ENCODE results near the gene ABCA10. TPM values are rescaled to one million over a fixed set of nuclear protein-coding genes. Genes with fewer than 3 reads are reported as not detected.

Gene ABCA10
- total RNA-seq, 4 donors from 2014 or later = 2.7 to 15.1 (median 5.5) TPM

DNA sequence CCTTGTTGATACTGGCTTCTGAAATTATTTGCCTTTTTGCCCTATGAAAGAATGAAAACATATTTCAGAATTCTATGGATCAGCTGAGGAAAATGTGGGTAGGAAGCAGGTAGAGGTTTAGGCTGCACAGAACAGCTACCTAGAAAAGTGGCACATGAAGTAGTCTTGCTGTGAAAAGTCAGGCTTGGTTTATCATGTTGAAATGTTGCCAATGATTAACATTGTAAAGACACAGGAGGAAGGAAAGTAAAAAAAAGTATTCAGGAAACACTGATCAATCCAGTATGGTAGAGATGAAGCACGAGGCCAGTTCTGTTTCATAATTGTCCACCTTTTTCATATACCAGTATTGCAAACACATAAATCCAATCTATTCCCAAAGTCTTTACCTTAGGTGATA is 116.8 kb downstream of the ABCA10 start:
- Histone ChIP-seq H3K9me3 (no peaks in the 10 kb centered on the region), H3K36me3 (peaks cover 0 to 47% of the 10 kb centered on the region in 2 donors), H3K27me3 (no peaks in the 10 kb centered on the region), H3K4me1 (peaks cover 0 to 5% (median 0%) of the 10 kb centered on the region in 3 donors), H3K27ac (no peak overlapping the region), H3K4me3 (no peak overlapping the region)
- 57 to 93% methylated on average over 1 of the region's 1 CpG for WGBS, 2 donors (ENCODE audit: low coverage in 1 of 2)
- TF ChIP-seq, protein P1, sequence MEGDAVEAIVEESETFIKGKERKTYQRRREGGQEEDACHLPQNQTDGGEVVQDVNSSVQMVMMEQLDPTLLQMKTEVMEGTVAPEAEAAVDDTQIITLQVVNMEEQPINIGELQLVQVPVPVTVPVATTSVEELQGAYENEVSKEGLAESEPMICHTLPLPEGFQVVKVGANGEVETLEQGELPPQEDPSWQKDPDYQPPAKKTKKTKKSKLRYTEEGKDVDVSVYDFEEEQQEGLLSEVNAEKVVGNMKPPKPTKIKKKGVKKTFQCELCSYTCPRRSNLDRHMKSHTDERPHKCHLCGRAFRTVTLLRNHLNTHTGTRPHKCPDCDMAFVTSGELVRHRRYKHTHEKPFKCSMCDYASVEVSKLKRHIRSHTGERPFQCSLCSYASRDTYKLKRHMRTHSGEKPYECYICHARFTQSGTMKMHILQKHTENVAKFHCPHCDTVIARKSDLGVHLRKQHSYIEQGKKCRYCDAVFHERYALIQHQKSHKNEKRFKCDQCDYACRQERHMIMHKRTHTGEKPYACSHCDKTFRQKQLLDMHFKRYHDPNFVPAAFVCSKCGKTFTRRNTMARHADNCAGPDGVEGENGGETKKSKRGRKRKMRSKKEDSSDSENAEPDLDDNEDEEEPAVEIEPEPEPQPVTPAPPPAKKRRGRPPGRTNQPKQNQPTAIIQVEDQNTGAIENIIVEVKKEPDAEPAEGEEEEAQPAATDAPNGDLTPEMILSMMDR (IDR thresholded peaks at IDR 0.05) = no peak
- TF ChIP-seq POLR2A (IDR thresholded peaks at IDR 0.05) = no peak
- TF ChIP-seq EP300 (IDR thresholded peaks at IDR 0.05) = no peak
- no peak for ATAC-seq

DNA sequence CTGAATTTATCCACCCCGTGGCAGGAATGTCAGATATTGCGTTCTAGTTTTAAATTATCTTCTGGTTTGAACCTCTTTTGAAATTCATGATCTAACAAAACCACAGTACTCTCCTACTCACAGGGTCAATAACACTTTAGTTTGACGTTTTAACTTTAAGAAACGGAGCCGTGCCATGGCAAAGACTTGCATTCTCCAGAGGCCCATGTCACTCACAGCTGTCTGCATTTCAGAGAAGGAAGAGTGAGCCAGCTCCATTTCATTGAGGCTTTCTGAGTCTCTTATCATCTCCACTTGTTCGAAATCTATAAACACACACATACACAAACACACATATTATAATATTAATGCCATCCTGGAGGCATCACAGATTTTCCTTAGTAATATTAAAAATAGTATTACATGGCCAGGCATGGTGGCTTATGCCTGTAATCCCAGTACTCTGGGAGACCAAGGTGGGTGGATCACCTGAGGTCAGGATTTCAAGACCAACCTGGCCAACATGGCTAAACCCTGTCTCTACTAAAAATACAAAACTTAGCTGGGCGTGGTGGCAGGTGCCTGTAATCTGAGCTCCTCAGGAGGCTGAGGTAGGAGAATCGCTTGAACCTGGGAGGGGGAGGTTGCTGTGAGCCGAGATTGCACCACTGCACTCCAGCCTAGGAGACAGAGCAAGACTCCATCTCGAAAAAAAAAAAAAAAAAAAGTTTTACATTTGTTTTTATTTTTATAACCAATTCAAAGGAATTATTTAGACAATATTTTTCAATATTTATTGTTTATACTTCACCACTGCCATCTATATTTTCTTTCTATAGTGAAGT is 122.5 kb downstream of the ABCA10 start:
- Histone ChIP-seq H3K27me3 (no peaks in the 10 kb centered on the region), H3K4me3 (no peak overlapping the region), H3K4me1 (no peaks in the 10 kb centered on the region), H3K9me3 (no peaks in the 10 kb centered on the region), H3K36me3 (peaks cover 0 to 47% of the 10 kb centered on the region in 2 donors), H3K27ac (no peak overlapping the region)
- TF ChIP-seq POLR2AphosphoS5 (IDR thresholded peaks at IDR 0.05) (no peak), POLR2A (IDR thresholded peaks at IDR 0.05) (no peak), EP300 (IDR thresholded peaks at IDR 0.05) (no peak)
- TF ChIP-seq, protein P1 (IDR thresholded peaks at IDR 0.05) = no peak
- ATAC-seq = no peak
- 81 to 85% methylated on average over 9 to 10 of the region's 10 CpGs for WGBS, 2 donors (ENCODE audit: low coverage in 1 of 2)

DNA sequence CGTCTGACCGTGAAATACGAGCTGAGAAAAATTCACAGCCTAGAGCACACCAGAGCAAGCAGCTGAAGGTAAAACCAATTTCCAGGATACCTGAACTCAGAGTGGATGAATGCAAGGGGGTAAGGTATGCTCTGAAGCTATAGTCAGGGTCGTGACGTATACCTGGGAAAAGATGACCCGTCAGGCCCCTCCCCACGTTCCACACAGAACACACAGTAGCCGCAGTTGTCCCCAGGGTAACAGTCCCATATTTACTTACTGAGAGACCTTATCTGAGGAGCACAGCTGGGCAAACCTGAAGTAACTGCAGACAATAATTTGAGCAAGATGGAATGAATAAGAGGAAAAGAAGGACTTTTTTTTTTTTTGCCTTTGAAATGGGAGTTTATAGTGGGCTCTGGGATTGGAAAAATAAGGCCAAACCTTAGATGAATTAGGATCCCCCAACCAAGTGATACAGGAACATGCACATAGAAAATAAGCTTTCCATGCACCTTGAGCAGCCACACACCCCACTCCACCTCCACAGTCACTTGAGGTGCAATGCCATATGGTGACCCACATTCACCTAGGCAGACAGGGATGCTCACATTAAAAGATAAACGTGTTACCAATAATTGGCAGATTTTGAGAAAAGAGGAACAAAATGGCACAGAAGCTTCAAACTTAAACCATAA is 124.9 kb downstream of the ABCA10 start:
- Histone ChIP-seq H3K4me3 (no peak overlapping the region), H3K27me3 (no peaks in the 10 kb centered on the region), H3K36me3 (peaks cover 0 to 41% of the 10 kb centered on the region in 2 donors), H3K9me3 (no peaks in the 10 kb centered on the region), H3K27ac (no peak overlapping the region), H3K4me1 (no peaks in the 10 kb centered on the region)
- ATAC-seq = no peak
- 80 to 84% methylated on average over 6 to 7 of the region's 9 CpGs for WGBS, 2 donors (ENCODE audit: low coverage in 1 of 2)
- TF ChIP-seq, protein P1 (IDR thresholded peaks at IDR 0.05) = no peak
- TF ChIP-seq EP300 (IDR thresholded peaks at IDR 0.05) = no peak
- no peak for TF ChIP-seq POLR2AphosphoS5 (IDR thresholded peaks at IDR 0.05)
- TF ChIP-seq POLR2A (IDR thresholded peaks at IDR 0.05) = no peak

DNA sequence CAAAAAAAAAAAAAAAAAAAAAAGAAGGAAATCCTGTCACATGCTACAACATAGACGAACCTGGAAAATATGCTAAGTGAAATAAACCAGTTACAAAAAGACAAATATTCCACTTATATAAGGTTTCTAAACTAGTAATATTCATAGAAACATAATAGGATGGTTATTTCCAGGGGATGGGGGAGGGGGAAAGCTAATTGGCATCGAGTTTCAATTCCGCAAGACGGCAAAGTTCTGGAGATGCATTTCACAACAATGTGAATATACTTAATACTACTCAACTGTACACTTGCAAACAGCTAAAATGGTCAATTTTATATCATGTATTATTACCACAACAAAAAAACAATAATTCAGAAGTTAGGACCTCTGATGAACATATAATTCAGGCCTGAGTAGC is 130.0 kb downstream of the ABCA10 start:
- H3K27me3 ChIP-seq = no peaks in the 10 kb centered on the region
- no peaks in the 10 kb centered on the region for H3K4me1 ChIP-seq
- ATAC-seq = no peak
- no peak overlapping the region for H3K4me3 ChIP-seq
- no peak overlapping the region for H3K27ac ChIP-seq
- H3K9me3 ChIP-seq = no peaks in the 10 kb centered on the region
- TF ChIP-seq POLR2A (IDR thresholded peaks at IDR 0.05) = no peak
- no peak for TF ChIP-seq EP300 (IDR thresholded peaks at IDR 0.05)
- TF ChIP-seq, protein P1 (IDR thresholded peaks at IDR 0.05) = no peak
- TF ChIP-seq POLR2AphosphoS5 (IDR thresholded peaks at IDR 0.05) = no peak
- peaks cover 0 to 39% of the 10 kb centered on the region in 2 donors for H3K36me3 ChIP-seq
- 81 to 96% methylated on average over 3 to 4 of the region's 4 CpGs for WGBS, 2 donors (ENCODE audit: low coverage in 1 of 2)

Small RNAs within 50 kb of the gene (small RNA-seq; reads per million reads assigned to genes)
- 0 reads per million in 4 donors for gene MIR4524B

Other genes with a start within 250 kb of the ABCA10 start
- 10 to 100 TPM; 18.3 to 64.6 (median 26.5) TPM for gene ABCA9, start 167.9 kb downstream of the ABCA10 start, total RNA-seq
- gene ABCA6, start 86.9 kb downstream of the ABCA10 start, total RNA-seq = 100 to 1,000 TPM in 1 of 4 donors, 10 to 100 TPM in 3; 35.8 to 133 (median 71.1) TPM
- 10 to 100 TPM in 3 of 4 donors, 1 to 10 TPM in 1; 9.4 to 42.0 (median 22.0) TPM for gene ABCA5, start 98.3 kb upstream of the ABCA10 start, total RNA-seq
- 1 to 10 TPM in 3 of 4 donors, under 1 TPM in 1; 0.69 to 8.7 (median 2.4) TPM for gene MAP2K6, start 185.9 kb upstream of the ABCA10 start, total RNA-seq